ENCODE results near the gene RUSC1. TPM values are rescaled to one million over a fixed set of nuclear protein-coding genes. Genes with fewer than 3 reads are reported as not detected.

RUSC1 gene
- total RNA-seq, 2 donors from 2014 or later = 20.2 to 23.9 TPM

GRCh38 chr1:155307247-155307740, 13.4 kb upstream of the RUSC1 start:
- peak in 1 of 2 donors; percentile 42 for TF ChIP-seq CTCF (IDR thresholded peaks at IDR 0.05)
- no peaks in the 10 kb centered on the region for H3K27me3 ChIP-seq
- H3K27ac ChIP-seq = peak overlapping the region in 1 of 2 donors; percentile 87
- DNase-seq (ENCODE audit: low spot score) = no peak
- no peak overlapping the region for H3K4me3 ChIP-seq
- H3K36me3 ChIP-seq = no peaks in the 10 kb centered on the region
- H3K9me3 ChIP-seq = no peaks in the 10 kb centered on the region
- H3K4me1 ChIP-seq = peaks cover 0 to 26% of the 10 kb centered on the region in 2 donors

GRCh38 chr1:155308493-155309422, 11.9 kb upstream of the RUSC1 start, which contains the start of gene FDPS:
TSS of gene FDPS (plus strand) at chr1:155308866. CDS start at chr1:155309790, 924 bp downstream.
- no peaks in the 10 kb centered on the region for H3K27me3 ChIP-seq
- H3K27ac ChIP-seq = peak within 1 kb of the TSS; percentile 87 to 93
- peaks cover 6% of the 10 kb centered on the region for H3K36me3 ChIP-seq
- no peak for TF ChIP-seq CTCF (IDR thresholded peaks at IDR 0.05)
- DNase-seq (ENCODE audit: low spot score) = peak; percentile 100
- no peaks in the 10 kb centered on the region for H3K9me3 ChIP-seq
- peak within 1 kb of the TSS; percentile 66 to 67 for H3K4me3 ChIP-seq
- peaks cover 0 to 26% of the 10 kb centered on the region in 2 donors for H3K4me1 ChIP-seq

DNA sequence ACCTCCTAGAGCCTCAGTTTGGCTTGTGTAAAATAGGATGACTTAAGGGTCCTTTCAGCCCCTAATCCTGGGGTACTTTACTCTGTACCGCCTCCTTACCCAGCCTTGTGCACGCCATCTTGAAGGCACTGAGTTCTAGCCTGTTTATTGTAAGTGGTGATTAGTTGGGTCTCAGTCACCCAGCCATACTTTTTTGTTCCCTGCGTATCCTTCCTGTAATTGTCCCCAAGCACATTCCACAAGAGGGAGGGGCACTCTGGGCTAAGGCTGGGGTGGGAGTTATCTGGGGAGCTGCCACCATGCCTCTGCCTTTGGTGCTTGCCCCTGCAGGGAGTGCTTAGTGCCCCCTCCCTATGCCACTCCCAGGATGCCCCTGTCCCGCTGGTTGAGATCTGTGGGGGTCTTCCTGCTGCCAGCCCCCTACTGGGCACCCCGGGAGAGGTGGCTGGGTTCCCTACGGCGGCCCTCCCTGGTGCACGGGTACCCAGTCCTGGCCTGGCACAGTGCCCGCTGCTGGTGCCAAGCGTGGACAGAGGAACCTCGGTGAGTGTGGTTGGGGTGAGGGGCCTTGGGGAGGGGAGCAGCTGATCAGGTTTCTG, 11.2 kb upstream of the RUSC1 start:
- Histone ChIP-seq H3K27me3 (no peaks in the 10 kb centered on the region), H3K4me1 (peaks cover 0 to 26% of the 10 kb centered on the region in 2 donors), H3K4me3 (peak overlapping the region; percentile 66 to 67), H3K36me3 (peaks cover 8% of the 10 kb centered on the region), H3K9me3 (no peaks in the 10 kb centered on the region), H3K27ac (peak overlapping the region; percentile 87 to 93)
- no peak for TF ChIP-seq CTCF (IDR thresholded peaks at IDR 0.05)
- no peak for DNase-seq (ENCODE audit: low spot score)

GRCh38 chr1:155313261-155313660, 7.4 kb upstream of the RUSC1 start:
- H3K27ac ChIP-seq = no peak overlapping the region
- H3K4me1 ChIP-seq = peaks cover 0 to 18% of the 10 kb centered on the region in 2 donors
- TF ChIP-seq CTCF (IDR thresholded peaks at IDR 0.05) = no peak
- H3K27me3 ChIP-seq = no peaks in the 10 kb centered on the region
- no peaks in the 10 kb centered on the region for H3K9me3 ChIP-seq
- peaks cover 21% of the 10 kb centered on the region for H3K36me3 ChIP-seq
- H3K4me3 ChIP-seq = no peak overlapping the region
- no peak for DNase-seq (ENCODE audit: low spot score)

- peaks cover 29% of the 10 kb centered on the region for H3K36me3 ChIP-seq
- no peak overlapping the region for H3K27ac ChIP-seq
- H3K27me3 ChIP-seq = no peaks in the 10 kb centered on the region
- no peak for TF ChIP-seq CTCF (IDR thresholded peaks at IDR 0.05)
- H3K9me3 ChIP-seq = no peaks in the 10 kb centered on the region
- no peak overlapping the region for H3K4me3 ChIP-seq
- no peak for DNase-seq (ENCODE audit: low spot score)
- H3K4me1 ChIP-seq = peaks cover 0 to 21% of the 10 kb centered on the region in 2 donors
Observed at GRCh38 chr1:155316922-155317321, 3.8 kb upstream of the RUSC1 start.

All from right atrium auricular region (tissue), 2 donors.